GM18909 (cell line): ENCODE measurements around the gene DNM3.
"Not testable (repeated sequence)": the region's sequence is repeated elsewhere in the genome, so short reads cannot be mapped to it uniquely, and the experiment has no call there.

Source experiments
- ATAC-seq: cut with Tn5 transposase; IDR thresholded peaks from one replicate; pipeline ENCODE4 v1.9.1; 2021; ENCODE audit warnings: mild to moderate bottlenecking; ENCODE audit not compliant: unreplicated experiment, poor library complexity

The DNM3 gene

DNA sequence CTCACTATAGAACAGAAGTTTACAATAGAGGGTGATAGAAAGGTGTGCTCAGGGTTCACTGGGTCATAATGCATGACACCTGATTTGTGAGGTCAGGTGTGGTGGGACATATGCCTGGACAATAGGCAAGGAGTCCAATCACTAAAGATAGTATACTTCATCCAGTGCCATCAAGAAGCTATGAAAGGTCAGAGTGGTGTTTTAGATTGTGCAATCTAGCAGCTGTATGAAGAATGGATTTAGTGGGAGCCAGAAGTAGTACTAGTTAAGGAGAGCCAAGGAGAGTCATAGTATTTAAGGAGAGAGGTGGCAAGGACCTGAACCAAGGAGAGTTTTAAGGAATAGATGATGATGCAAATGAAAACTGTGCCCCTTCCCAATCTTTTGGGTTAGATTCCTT, 498.5 kb downstream of the DNM3 start:
- no peak for ATAC-seq

DNA sequence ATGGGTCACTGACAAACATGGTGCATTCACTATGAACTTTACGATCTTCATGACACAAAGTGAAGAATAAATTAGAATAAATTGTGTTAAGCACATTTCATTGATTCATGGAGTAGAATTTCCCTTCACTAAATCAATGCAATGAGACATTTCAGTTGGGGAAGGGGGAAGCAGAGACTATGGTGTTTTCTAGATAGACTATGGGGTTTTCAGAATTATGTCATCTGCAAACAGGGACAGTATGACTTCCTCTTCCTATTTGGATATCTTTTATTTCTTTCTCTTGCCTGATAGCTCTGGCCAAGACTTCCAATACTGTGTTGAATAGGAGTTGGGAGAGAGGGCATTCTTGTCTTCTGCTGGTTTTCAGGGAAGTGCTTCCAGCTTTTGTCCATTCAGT, 499.2 kb downstream of the DNM3 start:
- ATAC-seq, result no peak

DNA sequence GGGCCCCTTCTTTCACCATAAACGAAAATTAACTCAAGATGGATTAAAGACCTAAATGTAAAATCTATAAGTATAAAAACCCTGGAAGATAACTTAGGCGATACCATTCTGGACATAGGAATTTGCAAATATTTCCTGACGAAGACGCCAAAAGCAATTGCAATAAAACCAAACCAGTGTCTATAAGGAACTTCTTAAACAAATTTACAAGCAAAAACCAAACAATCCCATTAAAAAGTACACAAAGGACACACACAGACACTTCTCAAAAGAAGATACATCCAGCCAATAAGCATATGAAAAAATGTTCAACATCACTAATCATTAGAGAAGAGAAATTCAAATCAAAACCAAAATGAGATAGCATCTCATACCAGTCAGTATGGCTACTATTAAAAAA, 500.4 kb downstream of the DNM3 start:
- ATAC-seq, result no peak

DNA sequence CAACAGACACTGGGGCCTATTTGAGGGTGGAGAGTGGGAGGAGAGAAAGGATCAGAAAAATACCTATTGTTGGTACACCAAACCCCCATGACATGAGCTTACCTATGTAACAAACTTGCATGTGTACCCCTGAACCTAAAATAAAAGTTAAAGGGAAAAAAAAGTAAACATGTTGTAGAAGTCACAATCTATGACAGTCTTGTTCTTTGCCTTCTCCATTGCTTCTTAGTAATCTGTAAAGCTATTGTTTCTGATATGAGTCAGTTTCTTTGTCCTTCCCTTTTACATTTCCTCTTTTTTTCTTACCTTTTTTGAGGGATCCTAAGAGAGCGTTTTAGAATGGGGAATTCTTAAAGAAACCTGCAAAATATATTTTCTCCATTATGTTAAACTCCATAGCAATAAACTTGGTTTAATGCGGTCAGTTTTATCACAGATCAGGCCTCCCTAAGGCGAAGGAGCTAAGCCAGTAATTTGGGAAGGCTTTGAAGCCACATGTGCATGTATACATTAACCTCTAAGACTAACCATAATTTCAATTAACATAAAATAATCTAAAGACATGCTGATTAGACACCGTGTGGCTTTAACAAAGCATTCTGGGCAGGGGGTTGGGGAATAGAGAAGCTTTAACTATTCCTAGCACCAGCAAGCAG, 501.4 kb downstream of the DNM3 start:
- ATAC-seq, result peak; percentile 49

DNA sequence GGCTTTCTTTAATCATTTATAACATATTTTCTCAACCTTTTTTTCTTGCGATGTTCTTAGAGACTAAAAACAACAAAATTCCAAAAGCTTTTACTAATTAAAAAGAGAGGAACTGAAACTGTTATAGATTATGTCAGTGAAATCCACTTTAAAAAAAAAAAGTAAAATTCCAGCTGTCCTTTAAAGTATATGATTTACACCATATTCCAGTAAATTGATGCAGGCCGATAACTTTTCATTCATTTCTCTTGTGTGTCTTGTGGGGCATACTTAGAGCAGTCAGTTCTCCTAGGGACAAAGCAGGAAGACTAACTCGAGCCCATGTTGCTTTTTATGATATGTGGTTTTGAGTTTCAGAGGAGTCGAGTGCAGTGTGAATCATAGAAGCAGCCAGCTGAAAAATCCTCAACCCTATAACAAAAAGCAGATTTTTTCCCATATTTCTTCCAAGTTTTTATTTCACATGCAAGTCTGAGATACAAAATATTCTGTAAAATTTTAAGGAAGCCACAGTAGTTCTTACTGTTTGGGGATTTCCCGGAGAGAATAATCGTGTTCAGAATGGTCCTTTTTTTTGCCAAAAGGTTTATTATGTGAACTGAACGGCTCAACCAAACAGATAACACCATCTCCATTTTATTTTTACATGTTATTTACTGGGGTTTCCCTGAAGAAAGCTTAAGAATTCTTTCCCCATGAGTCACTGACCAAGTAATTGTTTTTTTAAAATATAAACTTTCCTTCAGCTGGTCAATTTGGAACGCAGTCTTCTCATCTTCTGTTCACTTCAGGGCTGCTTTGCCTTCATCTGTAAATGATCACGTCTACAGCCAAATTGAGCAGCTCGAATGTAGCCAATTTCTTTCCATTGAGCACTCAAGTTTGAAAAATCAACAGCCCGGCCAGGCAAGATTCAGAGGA, 502.2 kb downstream of the DNM3 start:
- peak; percentile 25 for ATAC-seq

DNA sequence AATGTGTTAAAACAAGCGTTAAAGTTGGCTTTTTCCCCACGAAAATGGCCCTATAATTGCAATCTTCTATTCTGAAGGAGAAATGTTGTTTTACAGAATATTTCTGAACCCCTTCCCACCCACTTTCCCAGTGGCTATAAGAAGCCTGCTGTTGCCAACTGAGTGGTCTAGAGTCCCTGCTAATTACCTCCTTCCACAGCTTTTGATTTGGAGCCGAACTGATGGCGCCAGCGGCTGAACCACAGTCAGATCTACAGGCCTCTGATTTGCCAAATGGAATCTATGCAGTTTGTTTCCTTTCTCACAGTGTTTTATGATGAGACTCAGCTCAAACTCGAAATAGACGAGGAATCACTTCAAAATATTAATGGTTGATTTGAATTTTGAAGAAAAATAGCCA, 503.1 kb downstream of the DNM3 start:
- ATAC-seq, result no peak

DNA sequence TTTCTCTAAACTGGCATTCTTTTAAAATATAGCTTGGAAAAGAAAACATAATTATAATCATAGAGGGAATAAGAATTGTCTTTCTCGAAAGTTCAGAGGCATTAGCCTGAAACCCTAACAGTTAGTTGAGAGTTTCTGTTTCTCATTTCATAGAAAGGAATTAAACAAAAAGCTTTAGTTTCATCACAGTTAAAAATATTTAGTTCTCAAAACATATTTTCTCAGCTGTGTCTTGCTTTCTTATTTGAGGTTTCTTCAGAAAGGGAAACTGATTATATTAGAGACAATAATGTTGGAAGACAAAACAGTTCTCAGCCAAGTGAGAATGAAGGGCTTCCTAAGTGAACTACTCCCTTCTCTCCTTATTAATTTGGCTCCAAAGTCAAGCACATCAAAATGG, 503.8 kb downstream of the DNM3 start:
- ATAC-seq, result peak; percentile 41

DNA sequence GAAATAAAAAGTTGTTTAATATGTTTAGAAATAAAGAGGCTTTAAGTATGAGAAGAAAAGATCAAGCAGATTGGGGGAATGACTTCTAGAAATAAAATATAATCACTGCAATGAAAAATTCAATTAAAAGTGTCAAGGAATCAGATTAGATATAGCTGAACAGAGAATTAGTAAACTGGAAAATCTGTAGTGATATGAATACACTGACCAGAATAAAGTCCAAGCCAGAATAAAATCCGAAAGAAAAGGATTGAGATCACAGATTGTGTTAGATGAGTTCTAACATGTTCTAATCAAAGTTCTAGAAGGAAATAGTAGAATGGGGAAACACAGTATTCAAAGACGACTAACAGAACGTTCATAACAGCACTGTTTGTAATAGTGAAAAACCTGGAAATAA, 506.1 kb downstream of the DNM3 start:
- no peak for ATAC-seq

DNA sequence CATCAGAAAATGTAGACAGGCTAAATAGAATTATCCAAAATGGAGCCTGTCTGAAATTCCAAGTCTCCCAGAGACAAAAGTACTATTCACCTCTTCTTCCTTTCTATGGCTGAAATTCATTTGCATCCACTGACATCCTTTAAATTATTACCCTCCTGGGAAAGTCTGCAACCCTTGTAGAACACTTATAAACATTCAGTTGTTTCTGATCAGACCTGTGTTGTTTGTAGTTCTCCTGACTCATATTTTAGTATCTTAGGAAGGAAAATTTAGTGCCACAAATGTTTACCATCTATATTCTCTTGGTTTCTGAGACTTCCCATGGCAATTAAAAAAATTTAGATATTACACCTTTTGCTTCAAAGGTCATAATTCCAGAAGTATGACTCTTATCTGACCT, 509.6 kb downstream of the DNM3 start:
- ATAC-seq, result no peak

DNA sequence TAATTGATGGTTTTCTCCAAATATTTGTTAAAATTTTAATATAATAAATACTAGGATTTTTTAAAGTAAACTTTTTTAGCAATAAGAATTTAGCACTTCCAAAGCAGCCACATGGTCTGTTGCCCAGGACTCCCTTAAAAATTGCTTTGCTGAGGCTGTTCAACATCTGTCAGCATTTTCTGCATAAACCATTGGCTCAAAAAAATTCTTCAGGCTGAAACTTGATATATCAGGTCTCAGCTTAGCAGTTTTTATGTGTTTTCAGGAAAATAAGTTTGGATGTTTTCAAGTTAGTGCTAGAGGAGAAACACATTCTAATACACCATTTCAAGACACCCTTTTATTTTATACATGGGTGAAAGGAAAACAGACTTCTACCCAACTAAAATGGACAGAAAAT, 510.0 kb downstream of the DNM3 start:
- no peak for ATAC-seq

DNA sequence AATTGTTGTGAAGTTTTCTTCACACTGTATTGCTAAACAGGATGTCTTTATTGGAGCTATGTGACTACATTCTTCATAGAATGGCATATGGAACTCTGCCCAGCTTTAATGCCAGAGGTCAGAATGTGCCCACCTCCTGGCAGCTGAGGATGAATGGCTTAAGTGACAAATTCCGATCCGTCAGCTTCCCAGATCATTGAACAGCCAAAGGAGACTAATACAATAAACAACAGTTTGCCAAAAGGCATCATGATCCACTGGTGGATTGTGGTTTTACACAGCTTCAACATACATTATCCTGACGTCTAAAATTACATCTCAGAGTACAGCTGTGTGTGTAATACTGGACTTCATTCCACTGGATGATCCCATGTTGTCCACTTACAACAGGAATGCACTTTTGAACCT, 510.5 kb downstream of the DNM3 start:
- ATAC-seq, result no peak

DNA sequence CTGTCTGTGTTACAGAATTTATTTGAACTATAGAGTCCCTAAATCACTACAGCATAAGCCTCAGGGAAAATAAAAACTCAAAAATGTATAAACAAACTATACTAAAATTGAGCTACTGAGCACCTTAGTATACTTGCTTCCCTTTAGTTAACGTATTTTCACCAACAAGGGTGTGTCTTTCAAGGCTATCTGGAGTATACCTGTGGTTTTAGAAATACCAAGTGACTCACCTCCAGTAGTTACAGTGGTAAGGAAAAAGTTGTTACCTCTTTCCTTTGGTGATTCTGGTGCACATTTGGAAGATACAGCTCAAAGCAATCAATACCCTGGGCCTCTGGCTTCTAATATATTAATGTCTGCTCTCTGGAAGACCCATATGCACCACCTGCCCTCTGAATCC, 511.1 kb downstream of the DNM3 start:
- ATAC-seq, result no peak

DNA sequence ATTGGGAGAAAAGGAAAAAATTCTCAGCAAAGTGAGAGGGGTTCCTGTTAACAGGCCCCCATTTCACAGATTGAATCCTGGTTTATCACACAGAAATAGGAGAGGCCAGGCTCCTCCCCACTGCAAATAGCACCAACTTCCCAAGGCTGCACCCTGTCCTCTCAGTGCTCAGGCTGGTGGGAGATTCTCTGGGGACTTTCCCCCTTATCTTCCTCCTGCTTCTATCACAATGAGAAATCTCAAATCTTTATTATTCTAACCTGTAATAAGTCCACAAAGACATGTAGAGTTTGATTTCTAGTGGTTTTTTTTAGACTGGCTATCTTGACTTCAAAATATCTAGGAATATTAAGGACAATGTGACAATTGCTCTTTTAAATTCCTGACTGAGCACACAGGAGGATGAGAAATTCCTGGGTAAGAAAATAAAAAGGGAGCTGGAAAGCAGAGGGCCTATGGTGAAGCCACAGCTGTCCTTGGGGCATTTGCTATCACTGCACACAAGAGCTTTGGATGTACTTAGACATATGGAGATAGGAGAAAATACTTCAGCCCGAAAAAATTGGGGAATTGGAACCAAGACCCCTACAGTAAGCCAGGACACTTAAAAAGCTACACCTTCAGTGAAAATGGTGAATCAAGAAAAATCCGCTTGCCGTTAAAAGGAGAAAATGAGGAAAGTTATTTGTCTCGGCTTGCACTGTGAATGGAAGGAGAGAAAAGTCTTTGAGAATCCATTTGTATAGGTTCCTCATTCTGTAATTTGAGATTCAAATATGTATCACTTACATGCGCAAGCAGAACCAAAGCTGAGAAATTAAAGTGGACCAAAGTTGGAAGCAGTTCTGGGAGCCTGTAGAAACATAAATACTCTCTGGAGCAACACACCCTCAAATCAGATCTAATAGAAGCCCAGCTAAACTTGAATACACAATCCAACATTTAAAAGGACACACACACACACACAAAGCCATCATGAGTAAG, 513.3 kb downstream of the DNM3 start:
- no peak for ATAC-seq

DNA sequence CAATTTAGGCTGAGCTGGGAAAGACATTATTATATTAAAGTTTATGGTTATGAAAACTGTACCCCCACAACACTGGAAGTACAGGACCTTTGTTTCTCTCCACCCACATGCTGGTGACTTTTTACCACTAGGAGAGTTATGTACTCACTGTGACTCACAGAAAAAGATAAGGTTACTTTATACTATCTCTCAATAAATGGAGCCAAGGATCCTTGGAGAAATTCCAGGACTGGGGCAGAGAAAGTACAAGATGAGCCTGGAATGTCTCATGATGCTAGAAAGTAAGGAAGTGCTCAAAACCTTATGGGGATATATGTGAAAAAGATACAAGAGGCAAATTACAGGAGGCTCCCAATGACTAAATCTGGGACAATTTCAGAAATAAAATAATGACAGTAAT, 515.3 kb downstream of the DNM3 start:
- no peak for ATAC-seq

DNA sequence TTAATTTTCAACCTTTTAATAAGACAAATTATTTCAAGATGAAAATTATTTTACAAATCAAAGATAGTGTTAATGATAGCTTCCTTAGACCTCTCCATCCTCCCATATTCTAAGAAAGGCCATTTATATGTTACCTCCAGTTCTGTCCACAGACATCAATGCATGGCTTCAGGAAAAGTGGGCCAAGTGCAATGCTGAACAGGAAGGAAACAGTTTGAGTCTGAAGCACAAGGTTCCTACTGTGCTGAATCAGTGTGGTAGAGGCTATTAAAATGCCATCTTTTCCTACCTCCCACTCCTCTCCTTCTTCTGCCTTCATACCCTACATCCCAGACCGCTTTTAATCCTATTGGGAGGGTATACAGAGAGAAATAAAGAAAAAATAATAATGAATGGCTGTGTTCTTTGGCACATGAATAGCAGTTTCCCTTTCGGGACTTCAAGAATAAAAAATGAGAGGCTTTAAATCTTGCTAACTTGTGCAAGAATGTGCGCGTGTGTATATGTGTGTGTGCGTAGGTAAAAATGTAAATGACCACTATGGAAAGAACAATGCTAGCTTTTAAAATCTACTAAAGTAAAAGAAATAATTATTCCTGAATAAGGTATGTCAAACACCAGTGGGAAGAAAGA, 516.6 kb downstream of the DNM3 start:
- peak; percentile 12 for ATAC-seq

DNA sequence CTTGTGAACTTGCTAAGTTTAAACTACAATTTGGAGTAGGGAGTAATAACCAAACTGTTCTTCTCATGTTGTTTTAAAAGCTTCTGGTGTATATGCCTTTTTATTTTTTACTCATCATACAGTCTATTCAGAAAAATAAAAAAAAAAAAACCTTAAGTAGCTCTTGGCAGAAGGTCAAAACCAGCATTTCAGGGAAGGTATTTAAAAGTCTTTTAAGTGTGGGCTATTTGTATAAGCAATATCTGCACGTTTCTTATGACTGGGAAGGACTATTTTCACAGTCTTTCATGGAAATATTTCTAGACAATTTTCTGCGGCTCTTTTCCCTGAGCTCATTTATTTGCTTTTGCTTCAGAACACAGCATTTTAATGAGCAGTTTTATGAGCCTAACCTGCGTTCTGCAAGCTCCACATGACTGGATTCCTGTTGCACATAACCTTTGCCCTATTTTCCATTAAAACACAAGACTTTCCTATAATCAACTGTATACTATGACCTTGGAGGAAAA, 518.2 kb downstream of the DNM3 start:
- ATAC-seq, result no peak

DNA sequence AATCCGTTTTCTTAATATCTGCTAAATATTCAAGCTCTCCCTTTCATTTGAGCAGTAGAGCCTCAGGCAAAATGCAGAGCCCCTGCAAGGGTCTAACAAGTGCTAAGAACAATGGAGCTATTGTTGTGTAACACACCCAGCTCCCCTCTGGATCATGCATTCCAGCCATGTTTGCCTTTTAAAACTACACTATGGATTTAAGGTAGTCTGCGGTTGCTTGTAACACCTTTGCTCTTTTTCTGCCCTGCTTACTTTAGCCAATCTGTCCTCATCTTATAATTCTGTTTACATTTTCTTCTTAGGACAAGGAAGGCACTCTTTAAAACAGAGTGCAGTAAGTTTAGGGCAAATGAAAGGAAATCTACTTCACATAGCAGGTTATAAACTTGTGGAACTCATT, 519.2 kb downstream of the DNM3 start:
- ATAC-seq, result no peak

DNA sequence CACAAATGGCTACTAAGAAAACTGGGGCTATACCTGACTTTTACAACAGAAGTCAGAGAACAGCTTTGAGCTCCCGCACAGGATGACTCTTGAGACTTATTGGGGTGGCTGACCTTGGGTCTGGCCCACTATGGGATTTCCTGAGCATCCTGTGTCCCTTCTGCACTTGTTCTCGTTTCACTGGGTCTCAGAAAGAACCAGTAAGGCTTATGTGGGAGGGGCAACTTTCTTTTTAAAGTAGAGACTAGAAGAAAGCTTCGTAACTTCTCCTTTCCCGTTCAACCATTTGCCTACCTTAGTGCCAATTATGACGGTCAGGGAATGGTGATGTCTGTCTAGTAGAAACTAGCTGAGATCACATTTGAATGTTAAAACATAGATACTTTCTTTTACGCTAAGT, 519.7 kb downstream of the DNM3 start:
- no peak for ATAC-seq

DNA sequence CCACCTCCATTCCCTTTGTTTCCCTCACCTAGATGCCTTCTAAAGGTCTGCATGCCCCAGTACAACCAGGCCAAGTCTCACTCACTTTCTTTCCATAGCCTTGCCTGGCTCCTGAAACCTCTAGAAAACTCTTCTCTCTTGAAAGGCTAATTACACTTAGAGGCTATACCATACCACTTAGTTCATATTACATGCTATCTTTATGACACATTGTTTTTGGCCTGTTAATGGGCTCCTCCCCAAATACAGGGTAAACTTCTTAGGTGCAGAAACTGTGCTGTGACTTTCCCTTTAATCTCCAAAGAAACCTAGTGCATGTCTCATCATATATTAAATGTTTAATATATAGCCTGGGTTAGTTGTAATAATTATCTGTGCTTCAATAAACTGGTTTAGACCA, 522.6 kb downstream of the DNM3 start:
- no peak for ATAC-seq

DNA sequence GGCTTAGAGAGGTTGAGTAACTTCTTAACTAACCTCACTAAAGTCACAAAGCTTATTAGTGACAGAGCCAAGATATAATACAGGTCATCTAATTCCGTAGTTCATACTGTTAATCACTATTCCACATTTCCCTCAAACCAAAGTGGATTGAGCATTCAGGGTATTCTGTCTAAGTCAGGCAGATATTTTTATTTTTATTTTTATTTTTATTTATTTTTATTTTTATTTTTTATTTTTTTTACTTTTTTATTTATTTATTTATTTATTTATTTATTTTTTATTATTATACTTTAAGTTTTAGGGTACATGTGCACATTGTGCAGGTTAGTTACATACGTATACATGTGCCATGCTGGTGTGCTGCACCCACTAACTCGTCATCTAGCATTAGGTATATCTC, 530.3 kb downstream of the DNM3 start:
- ATAC-seq, result not testable (repeated sequence)
